ENCODE results near the gene CHST3. TPM values are rescaled to one million over a fixed set of nuclear protein-coding genes. Genes with fewer than 3 reads are reported as not detected.

Gene CHST3
- polyA plus RNA-seq, 1 donor from 2014 or later, result 4.1 TPM

DNA sequence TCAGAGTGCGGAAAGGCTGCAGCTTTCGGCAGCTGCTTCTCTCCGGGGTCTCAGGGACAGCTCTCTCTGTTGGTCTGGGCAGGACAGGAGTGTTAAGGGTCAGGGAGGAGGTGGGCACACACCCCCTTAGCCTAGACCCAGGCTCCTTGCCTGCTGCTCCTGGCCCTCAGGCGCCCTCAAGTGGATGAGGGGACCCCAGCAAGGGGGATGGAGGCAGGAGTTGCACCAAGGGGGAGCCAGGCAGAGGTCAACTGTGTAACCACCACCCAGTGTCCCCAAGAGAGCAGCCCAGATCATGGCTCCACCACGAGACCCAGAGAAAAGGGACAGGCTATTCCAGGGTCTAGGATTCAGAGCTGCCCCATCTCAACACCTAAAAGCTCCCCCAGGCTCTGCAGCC lies 97.3 kb downstream of the CHST3 start:
- TF ChIP-seq, protein P1, sequence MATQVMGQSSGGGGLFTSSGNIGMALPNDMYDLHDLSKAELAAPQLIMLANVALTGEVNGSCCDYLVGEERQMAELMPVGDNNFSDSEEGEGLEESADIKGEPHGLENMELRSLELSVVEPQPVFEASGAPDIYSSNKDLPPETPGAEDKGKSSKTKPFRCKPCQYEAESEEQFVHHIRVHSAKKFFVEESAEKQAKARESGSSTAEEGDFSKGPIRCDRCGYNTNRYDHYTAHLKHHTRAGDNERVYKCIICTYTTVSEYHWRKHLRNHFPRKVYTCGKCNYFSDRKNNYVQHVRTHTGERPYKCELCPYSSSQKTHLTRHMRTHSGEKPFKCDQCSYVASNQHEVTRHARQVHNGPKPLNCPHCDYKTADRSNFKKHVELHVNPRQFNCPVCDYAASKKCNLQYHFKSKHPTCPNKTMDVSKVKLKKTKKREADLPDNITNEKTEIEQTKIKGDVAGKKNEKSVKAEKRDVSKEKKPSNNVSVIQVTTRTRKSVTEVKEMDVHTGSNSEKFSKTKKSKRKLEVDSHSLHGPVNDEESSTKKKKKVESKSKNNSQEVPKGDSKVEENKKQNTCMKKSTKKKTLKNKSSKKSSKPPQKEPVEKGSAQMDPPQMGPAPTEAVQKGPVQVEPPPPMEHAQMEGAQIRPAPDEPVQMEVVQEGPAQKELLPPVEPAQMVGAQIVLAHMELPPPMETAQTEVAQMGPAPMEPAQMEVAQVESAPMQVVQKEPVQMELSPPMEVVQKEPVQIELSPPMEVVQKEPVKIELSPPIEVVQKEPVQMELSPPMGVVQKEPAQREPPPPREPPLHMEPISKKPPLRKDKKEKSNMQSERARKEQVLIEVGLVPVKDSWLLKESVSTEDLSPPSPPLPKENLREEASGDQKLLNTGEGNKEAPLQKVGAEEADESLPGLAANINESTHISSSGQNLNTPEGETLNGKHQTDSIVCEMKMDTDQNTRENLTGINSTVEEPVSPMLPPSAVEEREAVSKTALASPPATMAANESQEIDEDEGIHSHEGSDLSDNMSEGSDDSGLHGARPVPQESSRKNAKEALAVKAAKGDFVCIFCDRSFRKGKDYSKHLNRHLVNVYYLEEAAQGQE (IDR thresholded peaks at IDR 0.05; ENCODE audit: borderline replicate concordance), result no peak
- no peak for TF ChIP-seq RAD21 (conservative IDR thresholded peaks at IDR 0.05)
- no peak for TF ChIP-seq MXI1 (conservative IDR thresholded peaks at IDR 0.05; ENCODE audit: poor library complexity, severe bottlenecking)
- no peak for TF ChIP-seq POLR2AphosphoS5 (IDR thresholded peaks at IDR 0.05)
- no peak for TF ChIP-seq TAF1 (IDR thresholded peaks at IDR 0.05; ENCODE audit: low read depth)
- TF ChIP-seq EZH2 (IDR thresholded peaks at IDR 0.05; ENCODE audit: borderline replicate concordance, insufficient read depth, low read length, poor library complexity, severe bottlenecking), result no peak
- TF ChIP-seq, protein P2, sequence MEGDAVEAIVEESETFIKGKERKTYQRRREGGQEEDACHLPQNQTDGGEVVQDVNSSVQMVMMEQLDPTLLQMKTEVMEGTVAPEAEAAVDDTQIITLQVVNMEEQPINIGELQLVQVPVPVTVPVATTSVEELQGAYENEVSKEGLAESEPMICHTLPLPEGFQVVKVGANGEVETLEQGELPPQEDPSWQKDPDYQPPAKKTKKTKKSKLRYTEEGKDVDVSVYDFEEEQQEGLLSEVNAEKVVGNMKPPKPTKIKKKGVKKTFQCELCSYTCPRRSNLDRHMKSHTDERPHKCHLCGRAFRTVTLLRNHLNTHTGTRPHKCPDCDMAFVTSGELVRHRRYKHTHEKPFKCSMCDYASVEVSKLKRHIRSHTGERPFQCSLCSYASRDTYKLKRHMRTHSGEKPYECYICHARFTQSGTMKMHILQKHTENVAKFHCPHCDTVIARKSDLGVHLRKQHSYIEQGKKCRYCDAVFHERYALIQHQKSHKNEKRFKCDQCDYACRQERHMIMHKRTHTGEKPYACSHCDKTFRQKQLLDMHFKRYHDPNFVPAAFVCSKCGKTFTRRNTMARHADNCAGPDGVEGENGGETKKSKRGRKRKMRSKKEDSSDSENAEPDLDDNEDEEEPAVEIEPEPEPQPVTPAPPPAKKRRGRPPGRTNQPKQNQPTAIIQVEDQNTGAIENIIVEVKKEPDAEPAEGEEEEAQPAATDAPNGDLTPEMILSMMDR (IDR thresholded peaks at IDR 0.05; ENCODE audit: poor library complexity, severe bottlenecking), result no peak
- TF ChIP-seq EP300 (conservative IDR thresholded peaks at IDR 0.05; ENCODE audit: poor library complexity, severe bottlenecking), result no peak
- Histone ChIP-seq H3K79me2 (replicated peaks; ENCODE audit: insufficient read depth, low read length) (no peaks in the 10 kb centered on the region), H3K9me2 (ENCODE audit: insufficient read depth, low read length) (no peaks in the 10 kb centered on the region), H3K9ac (ENCODE audit: low read length) (no peak overlapping the region), H3K4me2 (ENCODE audit: low read length) (no peak overlapping the region), H3K27ac (ENCODE audit: low read length) (no peak overlapping the region), H3F3A (ENCODE audit: insufficient read depth, low read length, poor library complexity, severe bottlenecking) (no peaks in the 10 kb centered on the region), H3K27me3 (ENCODE audit: insufficient read depth, low read depth, low read length) (no peaks in the 10 kb centered on the region), H4K20me1 (ENCODE audit: insufficient read depth) (no peaks in the 10 kb centered on the region), H3K4me3 (ENCODE audit: low read length) (no peak overlapping the region), H3K36me3 (ENCODE audit: insufficient read depth, low read length) (no peaks in the 10 kb centered on the region), H3K9me3 (ENCODE audit: low read length) (no peaks in the 10 kb centered on the region), H2AFZ (ENCODE audit: low read depth, low read length) (no peak overlapping the region)

DNA sequence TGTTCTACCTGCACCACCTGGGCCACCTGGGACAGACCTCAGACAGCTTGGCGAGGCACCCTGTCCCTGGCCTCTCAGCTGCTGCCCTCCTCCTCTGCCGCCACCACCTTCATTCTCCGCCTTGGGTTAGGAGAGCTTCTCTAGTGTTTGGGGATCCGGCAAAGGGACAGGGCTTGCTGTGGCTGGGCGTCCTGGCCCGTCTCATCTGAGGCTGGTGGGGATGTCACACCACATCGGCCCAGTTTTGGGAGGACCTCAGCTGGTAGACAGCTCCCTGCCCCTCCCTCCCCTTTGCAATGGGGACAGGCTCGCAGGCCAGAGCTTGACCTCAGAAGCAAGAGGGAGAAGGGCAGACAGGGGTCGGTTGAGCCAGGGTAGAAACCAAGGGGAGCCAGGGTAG lies 97.7 kb downstream of the CHST3 start:
- H3K27me3 ChIP-seq (ENCODE audit: insufficient read depth, low read depth, low read length), result no peaks in the 10 kb centered on the region
- no peak overlapping the region for H2AFZ ChIP-seq (ENCODE audit: low read depth, low read length)
- no peak overlapping the region for H3K27ac ChIP-seq (ENCODE audit: low read length)
- no peak overlapping the region for H3K4me3 ChIP-seq (ENCODE audit: low read length)
- H3K79me2 ChIP-seq (replicated peaks; ENCODE audit: insufficient read depth, low read length), result no peaks in the 10 kb centered on the region
- TF ChIP-seq EP300 (conservative IDR thresholded peaks at IDR 0.05; ENCODE audit: poor library complexity, severe bottlenecking) (no peak), RAD21 (conservative IDR thresholded peaks at IDR 0.05) (no peak), MXI1 (conservative IDR thresholded peaks at IDR 0.05; ENCODE audit: poor library complexity, severe bottlenecking) (no peak), SMC3 (conservative IDR thresholded peaks at IDR 0.05; ENCODE audit: poor library complexity) (no peak), TAF1 (IDR thresholded peaks at IDR 0.05; ENCODE audit: low read depth) (no peak), EZH2 (IDR thresholded peaks at IDR 0.05; ENCODE audit: borderline replicate concordance, insufficient read depth, low read length, poor library complexity, severe bottlenecking) (no peak), POLR2AphosphoS5 (IDR thresholded peaks at IDR 0.05) (no peak)
- TF ChIP-seq, protein P2 (IDR thresholded peaks at IDR 0.05; ENCODE audit: poor library complexity, severe bottlenecking), result no peak
- TF ChIP-seq, protein P1 (IDR thresholded peaks at IDR 0.05; ENCODE audit: borderline replicate concordance), result no peak
- H3K9ac ChIP-seq (ENCODE audit: low read length), result no peak overlapping the region
- no peak overlapping the region for H3K4me2 ChIP-seq (ENCODE audit: low read length)
- no peaks in the 10 kb centered on the region for H3K9me2 ChIP-seq (ENCODE audit: insufficient read depth, low read length)
- no peaks in the 10 kb centered on the region for H3K36me3 ChIP-seq (ENCODE audit: insufficient read depth, low read length)
- no peaks in the 10 kb centered on the region for H4K20me1 ChIP-seq (ENCODE audit: insufficient read depth)
- no peaks in the 10 kb centered on the region for H3K9me3 ChIP-seq (ENCODE audit: low read length)
- no peaks in the 10 kb centered on the region for H3F3A ChIP-seq (ENCODE audit: insufficient read depth, low read length, poor library complexity, severe bottlenecking)
